DND-41 (cell line): ENCODE measurements around the gene LURAP1L.
A peak's percentile ranks its signal among the peaks of the same experiment; 100 is the strongest.

Source experiments
- ATAC-seq: fragments of 200-7000 bp; cut with Tn5 transposase; 3 replicates; pipeline ENCODE4 v1.9.1; 2021; ENCODE audit warnings: low read depth; ENCODE audit not compliant: insufficient read depth
- DNase-seq: peaks from one replicate; pipeline ENCODE4 v3.0.0-alpha.2; 2020
- H2AFZ ChIP-seq: 2 replicates; pipeline ENCODE4 v1.6.0; 2012; ENCODE audit warnings: low read depth, low read length
- H3K27ac ChIP-seq: 2 replicates; pipeline ENCODE4 v1.5.1; 2012; ENCODE audit warnings: low read length, inconsistent platforms
- H3K27me3 ChIP-seq: fragments of 200-600 bp; sonication (generic); 2 replicates; pipeline ENCODE4 v1.6.0; 2012; ENCODE audit warnings: low read length, mild to moderate bottlenecking, inconsistent platforms; ENCODE audit not compliant: insufficient read depth, poor library complexity
- H3K36me3 ChIP-seq: 2 replicates; pipeline ENCODE4 v1.5.1; 2012; ENCODE audit warnings: low read length, inconsistent platforms; ENCODE audit not compliant: insufficient read depth
- H3K4me1 ChIP-seq: 2 replicates; pipeline ENCODE4 v1.5.1; 2012; ENCODE audit warnings: mild to moderate bottlenecking, low read length; ENCODE audit not compliant: insufficient read depth
- H3K4me2 ChIP-seq: 2 replicates; pipeline ENCODE4 v1.6.0; 2012; ENCODE audit warnings: mild to moderate bottlenecking, moderate library complexity, low read length, inconsistent platforms; ENCODE audit not compliant: insufficient read depth
- H3K4me3 ChIP-seq, 2 experiments: fragments of 200-600 bp in 1 of 2; shearing (Covaris generic) in 1 of 2; 2 replicates each; pipeline ENCODE4 v1.5.1; 2012 to 2016; ENCODE audit warnings: inconsistent platforms in 2 of 2, low read length in 2 of 2, mild to moderate bottlenecking in 2 of 2, low read depth in 1 of 2, moderate library complexity in 1 of 2
- H3K79me2 ChIP-seq: 2 replicates; pipeline ENCODE4 v1.6.0; 2012; ENCODE audit warnings: low read length, inconsistent platforms; ENCODE audit not compliant: insufficient read depth
- H3K9ac ChIP-seq: 2 replicates; pipeline ENCODE4 v1.6.0; 2012; ENCODE audit warnings: low read depth, mild to moderate bottlenecking, inconsistent platforms, low read length, moderate library complexity
- H3K9me3 ChIP-seq: 2 replicates; pipeline ENCODE4 v1.5.1; 2012; ENCODE audit warnings: low read length, moderate library complexity, mild to moderate bottlenecking, inconsistent platforms; ENCODE audit not compliant: insufficient read depth, severe bottlenecking
- H4K20me1 ChIP-seq: 2 replicates; pipeline ENCODE4 v1.6.0; 2012; ENCODE audit warnings: low read length; ENCODE audit not compliant: insufficient read depth
- CTCF ChIP-seq: IDR thresholded peaks from 2 replicates; pipeline ENCODE4 v1.5.1; 2012; ENCODE audit warnings: borderline replicate concordance, low read length, moderate library complexity, mild to moderate bottlenecking; ENCODE audit not compliant: poor library complexity, severe bottlenecking; ENCODE audit errors: extremely low read depth
- EZH2 ChIP-seq: IDR thresholded peaks from 3 replicates; pipeline ENCODE4 v1.6.1; 2012; ENCODE audit warnings: borderline replicate concordance, low read depth, mild to moderate bottlenecking, moderate library complexity, low read length, inconsistent platforms; ENCODE audit not compliant: severe bottlenecking

The LURAP1L gene

GRCh38 chr9:12819436-12820185 is 44.8 kb downstream of the LURAP1L start:
- Histone ChIP-seq H3K4me1 (no peaks in the 10 kb centered on the region), H3K36me3 (no peaks in the 10 kb centered on the region), H2AFZ (no peak overlapping the region), H3K79me2 (no peaks in the 10 kb centered on the region), H3K9me3 (no peaks in the 10 kb centered on the region), H3K27me3 (no peaks in the 10 kb centered on the region), H3K9ac (no peak overlapping the region), H3K27ac (no peak overlapping the region), H4K20me1 (no peaks in the 10 kb centered on the region), H3K4me2 (no peak overlapping the region), H3K4me3 (no peak overlapping the region)
- ATAC-seq (no peak), DNase-seq (no peak)
- peak; percentile 32 for TF ChIP-seq CTCF
- no peak for TF ChIP-seq EZH2

- no peak for ATAC-seq
- Histone ChIP-seq H3K4me1 (no peaks in the 10 kb centered on the region), H3K9me3 (no peaks in the 10 kb centered on the region), H3K4me3 (no peak overlapping the region), H3K4me2 (no peak overlapping the region), H4K20me1 (no peaks in the 10 kb centered on the region), H2AFZ (no peak overlapping the region), H3K79me2 (no peaks in the 10 kb centered on the region), H3K27ac (no peak overlapping the region), H3K27me3 (no peaks in the 10 kb centered on the region), H3K36me3 (no peaks in the 10 kb centered on the region), H3K9ac (no peak overlapping the region)
- DNase-seq = no peak
- no peak for TF ChIP-seq EZH2
- TF ChIP-seq CTCF = no peak
These were observed 47.3 kb downstream of the LURAP1L start for GRCh38 chr9:12822111-12822510.

- H3K4me3 ChIP-seq = no peak overlapping the region
- H3K27me3 ChIP-seq = no peaks in the 10 kb centered on the region
- H3K4me2 ChIP-seq = no peak overlapping the region
- no peak for DNase-seq
- no peaks in the 10 kb centered on the region for H3K36me3 ChIP-seq
- H2AFZ ChIP-seq = no peak overlapping the region
- no peak overlapping the region for H3K27ac ChIP-seq
- H3K79me2 ChIP-seq = no peaks in the 10 kb centered on the region
- ATAC-seq = no peak
- H3K9ac ChIP-seq = no peak overlapping the region
- no peaks in the 10 kb centered on the region for H3K4me1 ChIP-seq
- TF ChIP-seq EZH2 (no peak), CTCF (no peak)
- no peaks in the 10 kb centered on the region for H4K20me1 ChIP-seq
- no peaks in the 10 kb centered on the region for H3K9me3 ChIP-seq
These were observed 52.2 kb downstream of the LURAP1L start for GRCh38 chr9:12826924-12827565.
